HCT116 (cell line): Measurements from ENCODE around the gene RADX. TPM values are rescaled to one million over a fixed set of nuclear protein-coding genes. Genes with fewer than 3 reads are reported as not detected.

Experiments used
- ATAC-seq: fragments of 200-7000 bp; cut with Tn5 transposase; 2 replicates; pipeline ENCODE4 v1.9.1; 2020; ENCODE audit warnings: mild to moderate bottlenecking, moderate library complexity
- BruUV-seq: library from RNA; stranded (reverse); fragments of 400-500 nt; replicated peaks from 2 replicates; lab custom pipeline; 2021; lab: Mats Ljungman, UMichigan
- CTCF ChIA-PET: fragments of 300-600 bp; sonication (Branson Sonifier 250); formaldehyde crosslinking; loops from one replicate; lab custom pipeline; 2021; ENCODE audit warnings: antibody characterized with exemption; lab: Charles Lee
- POLR2A ChIA-PET: fragments of 300-600, 350-600 bp; sonication (Branson Sonifier 250); formaldehyde crosslinking; loops from one replicate; lab custom pipeline; 2021; ENCODE audit warnings: antibody characterized with exemption; lab: Charles Lee
- RAD21 ChIA-PET, 2 experiments: fragments of 300-600 bp; sonication (Branson Sonifier 250); formaldehyde crosslinking; loops; one replicate each; lab custom pipeline; 2023; ENCODE audit warnings: low total read pairs in 2 of 2; ENCODE audit not compliant: uncharacterized antibody in 2 of 2, unreplicated experiment in 2 of 2, low non-redundant PET in 1 of 2; lab: Charles Lee
- DNase-seq: peaks from one replicate; pipeline ENCODE4 v3.0.0-alpha.2; 2010; ENCODE audit warnings: low read depth, low spot score
- H2AFZ ChIP-seq: fragments of 200-600 bp; shearing (Covaris generic), sonication (generic); 2 replicates; pipeline ENCODE4 v1.6.1; 2017; ENCODE audit warnings: low read depth, mixed run types, mixed read lengths, antibody characterized with exemption, low read length; ENCODE audit not compliant: poor library complexity, severe bottlenecking
- H3K27ac ChIP-seq: 2 replicates; pipeline ENCODE4 v1.5.1; 2012; ENCODE audit warnings: low read depth, low read length
- H3K27me3 ChIP-seq: fragments of 200-600 bp; sonication (generic); 2 replicates; pipeline ENCODE4 v1.6.1; 2016; ENCODE audit warnings: mixed run types, low read length, mixed read lengths; ENCODE audit not compliant: insufficient read depth
- H3K36me3 ChIP-seq, 2 experiments: fragments of 200-500 bp in 1 of 2; fragments of 200-600 bp in 1 of 2; sonication (Bioruptor generic) in 1 of 2; sonication (generic) in 1 of 2; 2 replicates each; pipeline versions ENCODE4 v1.5.1 to v1.6.1; 2014 to 2016; ENCODE audit warnings: low read length in 2 of 2, inconsistent platforms in 1 of 2, mixed read lengths in 1 of 2, mixed run types in 1 of 2; ENCODE audit not compliant: insufficient read depth in 2 of 2, control insufficient read depth in 1 of 2
- H3K4me1 ChIP-seq, 2 experiments: fragments of 200-600 bp in 1 of 2; sonication (generic) in 1 of 2; 2 replicates each; pipeline versions ENCODE4 v1.5.1 to v1.6.1; 2012 to 2017; ENCODE audit warnings: low read length in 2 of 2, inconsistent platforms in 1 of 2, mild to moderate bottlenecking in 1 of 2, mixed read lengths in 1 of 2, mixed run types in 1 of 2, moderate library complexity in 1 of 2; ENCODE audit not compliant: insufficient read depth in 2 of 2, control insufficient read depth in 1 of 2
- H3K4me2 ChIP-seq: fragments of 200-600 bp; sonication (generic); 2 replicates; pipeline ENCODE4 v1.6.1; 2017; ENCODE audit warnings: mixed run types, low read length, mixed read lengths
- H3K4me3 ChIP-seq, 2 experiments: fragments of 200-600 bp in 1 of 2; sonication (generic) in 1 of 2; replicated peaks in 1 of 2; 2 replicates each; pipeline ENCODE4 v1.5.1; 2011 to 2016; ENCODE audit warnings: low read length in 2 of 2, control low read depth in 1 of 2, low read depth in 1 of 2, mild to moderate bottlenecking in 1 of 2, mixed read lengths in 1 of 2, mixed run types in 1 of 2
- H3K79me2 ChIP-seq: fragments of 200-600 bp; sonication (generic); 2 replicates; pipeline ENCODE4 v1.6.1; 2017; ENCODE audit warnings: mild to moderate bottlenecking, mixed run types, low read length, moderate library complexity, mixed read lengths; ENCODE audit not compliant: insufficient read depth
- H3K9ac ChIP-seq: fragments of 200-600 bp; sonication (generic); 2 replicates; pipeline ENCODE4 v1.6.1; 2016; ENCODE audit warnings: low read length, mixed read lengths
- H3K9me2 ChIP-seq: fragments of 200-600 bp; sonication (generic), shearing (Covaris generic); 2 replicates; pipeline ENCODE4 v1.6.1; 2017; ENCODE audit warnings: mixed run types, mild to moderate bottlenecking, moderate library complexity; ENCODE audit not compliant: insufficient read depth
- H3K9me3 ChIP-seq, 2 experiments: fragments of 200-500 bp in 1 of 2; fragments of 200-600 bp in 1 of 2; sonication (Bioruptor generic) in 1 of 2; sonication (generic) in 1 of 2; 2 replicates each; pipeline ENCODE4 v1.6.1; 2014 to 2017; ENCODE audit warnings: low read length in 2 of 2, mixed read lengths in 2 of 2, inconsistent platforms in 1 of 2, low read depth in 1 of 2, mild to moderate bottlenecking in 1 of 2, mixed run types in 1 of 2, moderate library complexity in 1 of 2; ENCODE audit not compliant: control insufficient read depth in 1 of 2, insufficient read depth in 1 of 2
- H4K20me1 ChIP-seq: fragments of 200-600 bp; sonication (generic), shearing (Covaris generic); 2 replicates; pipeline ENCODE4 v1.6.1; 2017; ENCODE audit warnings: mixed run types, mild to moderate bottlenecking, moderate library complexity; ENCODE audit not compliant: insufficient read depth
- CBX3 ChIP-seq: IDR thresholded peaks from 2 replicates; pipeline ENCODE4 v1.6.1; 2012; ENCODE audit warnings: low read depth
- CEBPB ChIP-seq: IDR thresholded peaks from 2 replicates; pipeline ENCODE4 v1.6.1; 2012; ENCODE audit warnings: low read depth
- ELF1 ChIP-seq: IDR thresholded peaks from 2 replicates; pipeline ENCODE4 v1.6.1; 2012; ENCODE audit warnings: low read depth, borderline replicate concordance
- EZH2 ChIP-seq: fragments of 200-600 bp; sonication (generic); IDR thresholded peaks from 2 replicates; pipeline ENCODE4 v1.6.1; 2017; ENCODE audit warnings: antibody characterized with exemption, mixed run types
- EZH2phosphoT487 ChIP-seq: fragments of 200-600 bp; IDR thresholded peaks from 2 replicates; pipeline ENCODE4 v1.6.1; 2018; ENCODE audit warnings: antibody characterized with exemption, borderline replicate concordance
- FOSL1 ChIP-seq: IDR thresholded peaks from 2 replicates; pipeline ENCODE4 v1.6.1; 2012; ENCODE audit warnings: low read depth
- POLR2A ChIP-seq: IDR thresholded peaks from 2 replicates; pipeline ENCODE4 v1.7.0; 2011; ENCODE audit warnings: borderline replicate concordance; ENCODE audit not compliant: insufficient read depth, insufficient read length; ENCODE audit errors: extremely low read depth
- POLR2AphosphoS5 ChIP-seq: IDR thresholded peaks from 2 replicates; pipeline ENCODE4 v1.6.1; 2011; ENCODE audit warnings: mild to moderate bottlenecking, low read depth, low read length, moderate library complexity
- RAD21 ChIP-seq: IDR thresholded peaks from 2 replicates; pipeline ENCODE4 v1.6.1; 2012; ENCODE audit warnings: low read depth, mild to moderate bottlenecking
- SP1 ChIP-seq: IDR thresholded peaks from 2 replicates; pipeline ENCODE4 v1.6.1; 2012; ENCODE audit warnings: low read depth
- TCF7L2 ChIP-seq: IDR thresholded peaks from 2 replicates; pipeline ENCODE4 v1.7.0; 2011; ENCODE audit warnings: borderline replicate concordance, inconsistent platforms; ENCODE audit not compliant: insufficient read depth, insufficient read length; ENCODE audit errors: extremely low read depth
- YY1 ChIP-seq: IDR thresholded peaks from 2 replicates; pipeline ENCODE4 v1.6.1; 2011; ENCODE audit warnings: low read length, low read depth, moderate library complexity, mild to moderate bottlenecking; ENCODE audit not compliant: insufficient replicate concordance; ENCODE audit errors: extremely low read depth
- ZNF274 ChIP-seq: fragments of 200-500 bp; sonication (Bioruptor generic); IDR thresholded peaks from 2 replicates; pipeline ENCODE4 v1.6.1; 2014; ENCODE audit warnings: mild to moderate bottlenecking, low read depth, low read length, inconsistent platforms
- intact Hi-C: fragments of 100-400 bp; cut with micrococcal nuclease; formaldehyde crosslinking; loops from 2 replicates; pipeline ENCODE4 v1.10.0; 2022
- total RNA-seq: library from RNA; stranded (reverse); gene quantifications from one replicate; pipeline ENCODE4 v1.2.1, GENCODE V29; 2021; ENCODE audit not compliant: unreplicated experiment
- TF ChIP-seq, protein P1 (sequence below): IDR thresholded peaks from 2 replicates; pipeline ENCODE4 v1.6.1; 2011; ENCODE audit warnings: mild to moderate bottlenecking, low read length, moderate library complexity; ENCODE audit not compliant: insufficient replicate concordance; ENCODE audit errors: extremely low read depth
- TF ChIP-seq, protein P2 (sequence below): IDR thresholded peaks from 2 replicates; pipeline ENCODE4 v1.6.1; 2012
- TF ChIP-seq, protein P3 (sequence below): IDR thresholded peaks from 2 replicates; pipeline ENCODE4 v1.6.1; 2012
- TF ChIP-seq, protein P4 (sequence below), 3 experiments: fragments of 200-600 bp in 1 of 3; sonication (generic) in 1 of 3; IDR thresholded peaks in 2 of 3; conservative IDR thresholded peaks in 1 of 3; 2 replicates each; pipeline ENCODE4 v1.5.1; 2012 to 2017; ENCODE audit warnings: low read depth in 2 of 3, low read length in 2 of 3, antibody characterized with exemption in 1 of 3, borderline replicate concordance in 1 of 3, control low read depth in 1 of 3, mild to moderate bottlenecking in 1 of 3, mixed read lengths in 1 of 3, mixed run types in 1 of 3, moderate library complexity in 1 of 3; ENCODE audit not compliant: insufficient read depth in 1 of 3
- TF ChIP-seq, protein P5 (sequence below): IDR thresholded peaks from 2 replicates; pipeline ENCODE4 v1.6.1; 2012; ENCODE audit warnings: low read depth

The RADX gene
- total RNA-seq, 1 experiment from 2014 or later: 8.0 TPM

DNA sequence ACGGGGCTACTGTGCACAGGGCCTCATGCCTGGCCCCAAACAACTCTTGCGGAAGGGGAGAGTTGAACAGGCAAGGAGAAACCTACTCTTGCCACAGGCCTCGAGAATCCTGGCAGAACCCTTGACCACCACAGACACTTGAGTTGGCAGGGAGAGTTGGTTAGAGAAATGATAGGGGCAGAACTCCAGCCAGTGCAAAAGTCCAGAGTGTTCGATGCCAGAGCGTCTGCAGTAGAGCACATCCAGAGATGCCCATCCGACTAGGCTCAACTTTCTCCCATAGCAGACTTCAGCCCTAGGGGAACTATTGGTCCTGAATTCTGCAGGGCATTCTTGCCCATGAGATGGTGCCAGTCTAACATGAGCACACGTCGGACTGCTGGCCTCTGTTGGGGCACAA, 45.4 kb upstream of the RADX start:
- no peak for ATAC-seq
- Histone ChIP-seq H3K9ac (no peak overlapping the region), H3K4me3 (no peak overlapping the region), H2AFZ (no peak overlapping the region), H3K4me2 (no peak overlapping the region), H3K27me3 (no peaks in the 10 kb centered on the region), H3K79me2 (no peaks in the 10 kb centered on the region), H3K9me2 (no peaks in the 10 kb centered on the region), H3K4me1 (no peaks in the 10 kb centered on the region), H3K27ac (no peak overlapping the region), H3K9me3 (no peaks in the 10 kb centered on the region), H3K36me3 (no peaks in the 10 kb centered on the region), H4K20me1 (no peaks in the 10 kb centered on the region)
- CTCF ChIA-PET: no interaction called here
- no TSS peak for BruUV-seq
- TF ChIP-seq POLR2A (no peak), FOSL1 (no peak), EZH2 (no peak), POLR2AphosphoS5 (no peak), CEBPB (no peak), TCF7L2 (no peak), ZNF274 (no peak), ELF1 (no peak), SP1 (no peak), YY1 (no peak), RAD21 (no peak), EZH2phosphoT487 (no peak), CBX3 (no peak)
- TF ChIP-seq, protein P1, sequence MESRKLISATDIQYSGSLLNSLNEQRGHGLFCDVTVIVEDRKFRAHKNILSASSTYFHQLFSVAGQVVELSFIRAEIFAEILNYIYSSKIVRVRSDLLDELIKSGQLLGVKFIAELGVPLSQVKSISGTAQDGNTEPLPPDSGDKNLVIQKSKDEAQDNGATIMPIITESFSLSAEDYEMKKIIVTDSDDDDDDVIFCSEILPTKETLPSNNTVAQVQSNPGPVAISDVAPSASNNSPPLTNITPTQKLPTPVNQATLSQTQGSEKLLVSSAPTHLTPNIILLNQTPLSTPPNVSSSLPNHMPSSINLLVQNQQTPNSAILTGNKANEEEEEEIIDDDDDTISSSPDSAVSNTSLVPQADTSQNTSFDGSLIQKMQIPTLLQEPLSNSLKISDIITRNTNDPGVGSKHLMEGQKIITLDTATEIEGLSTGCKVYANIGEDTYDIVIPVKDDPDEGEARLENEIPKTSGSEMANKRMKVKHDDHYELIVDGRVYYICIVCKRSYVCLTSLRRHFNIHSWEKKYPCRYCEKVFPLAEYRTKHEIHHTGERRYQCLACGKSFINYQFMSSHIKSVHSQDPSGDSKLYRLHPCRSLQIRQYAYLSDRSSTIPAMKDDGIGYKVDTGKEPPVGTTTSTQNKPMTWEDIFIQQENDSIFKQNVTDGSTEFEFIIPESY: no peak
- TF ChIP-seq, protein P2, sequence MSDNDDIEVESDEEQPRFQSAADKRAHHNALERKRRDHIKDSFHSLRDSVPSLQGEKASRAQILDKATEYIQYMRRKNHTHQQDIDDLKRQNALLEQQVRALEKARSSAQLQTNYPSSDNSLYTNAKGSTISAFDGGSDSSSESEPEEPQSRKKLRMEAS: no peak
- TF ChIP-seq, protein P3, sequence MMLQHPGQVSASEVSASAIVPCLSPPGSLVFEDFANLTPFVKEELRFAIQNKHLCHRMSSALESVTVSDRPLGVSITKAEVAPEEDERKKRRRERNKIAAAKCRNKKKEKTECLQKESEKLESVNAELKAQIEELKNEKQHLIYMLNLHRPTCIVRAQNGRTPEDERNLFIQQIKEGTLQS: no peak
- TF ChIP-seq, protein P4, sequence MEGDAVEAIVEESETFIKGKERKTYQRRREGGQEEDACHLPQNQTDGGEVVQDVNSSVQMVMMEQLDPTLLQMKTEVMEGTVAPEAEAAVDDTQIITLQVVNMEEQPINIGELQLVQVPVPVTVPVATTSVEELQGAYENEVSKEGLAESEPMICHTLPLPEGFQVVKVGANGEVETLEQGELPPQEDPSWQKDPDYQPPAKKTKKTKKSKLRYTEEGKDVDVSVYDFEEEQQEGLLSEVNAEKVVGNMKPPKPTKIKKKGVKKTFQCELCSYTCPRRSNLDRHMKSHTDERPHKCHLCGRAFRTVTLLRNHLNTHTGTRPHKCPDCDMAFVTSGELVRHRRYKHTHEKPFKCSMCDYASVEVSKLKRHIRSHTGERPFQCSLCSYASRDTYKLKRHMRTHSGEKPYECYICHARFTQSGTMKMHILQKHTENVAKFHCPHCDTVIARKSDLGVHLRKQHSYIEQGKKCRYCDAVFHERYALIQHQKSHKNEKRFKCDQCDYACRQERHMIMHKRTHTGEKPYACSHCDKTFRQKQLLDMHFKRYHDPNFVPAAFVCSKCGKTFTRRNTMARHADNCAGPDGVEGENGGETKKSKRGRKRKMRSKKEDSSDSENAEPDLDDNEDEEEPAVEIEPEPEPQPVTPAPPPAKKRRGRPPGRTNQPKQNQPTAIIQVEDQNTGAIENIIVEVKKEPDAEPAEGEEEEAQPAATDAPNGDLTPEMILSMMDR (IDR thresholded peaks at IDR 0.05 in 2 of 3, conservative IDR thresholded peaks at IDR 0.05 in 1 of 3; ENCODE audit: borderline replicate concordance in 1 of 3, insufficient read depth in 1 of 3, low read depth in 2 of 3, low read length in 2 of 3): no peak
- TF ChIP-seq, protein P5, sequence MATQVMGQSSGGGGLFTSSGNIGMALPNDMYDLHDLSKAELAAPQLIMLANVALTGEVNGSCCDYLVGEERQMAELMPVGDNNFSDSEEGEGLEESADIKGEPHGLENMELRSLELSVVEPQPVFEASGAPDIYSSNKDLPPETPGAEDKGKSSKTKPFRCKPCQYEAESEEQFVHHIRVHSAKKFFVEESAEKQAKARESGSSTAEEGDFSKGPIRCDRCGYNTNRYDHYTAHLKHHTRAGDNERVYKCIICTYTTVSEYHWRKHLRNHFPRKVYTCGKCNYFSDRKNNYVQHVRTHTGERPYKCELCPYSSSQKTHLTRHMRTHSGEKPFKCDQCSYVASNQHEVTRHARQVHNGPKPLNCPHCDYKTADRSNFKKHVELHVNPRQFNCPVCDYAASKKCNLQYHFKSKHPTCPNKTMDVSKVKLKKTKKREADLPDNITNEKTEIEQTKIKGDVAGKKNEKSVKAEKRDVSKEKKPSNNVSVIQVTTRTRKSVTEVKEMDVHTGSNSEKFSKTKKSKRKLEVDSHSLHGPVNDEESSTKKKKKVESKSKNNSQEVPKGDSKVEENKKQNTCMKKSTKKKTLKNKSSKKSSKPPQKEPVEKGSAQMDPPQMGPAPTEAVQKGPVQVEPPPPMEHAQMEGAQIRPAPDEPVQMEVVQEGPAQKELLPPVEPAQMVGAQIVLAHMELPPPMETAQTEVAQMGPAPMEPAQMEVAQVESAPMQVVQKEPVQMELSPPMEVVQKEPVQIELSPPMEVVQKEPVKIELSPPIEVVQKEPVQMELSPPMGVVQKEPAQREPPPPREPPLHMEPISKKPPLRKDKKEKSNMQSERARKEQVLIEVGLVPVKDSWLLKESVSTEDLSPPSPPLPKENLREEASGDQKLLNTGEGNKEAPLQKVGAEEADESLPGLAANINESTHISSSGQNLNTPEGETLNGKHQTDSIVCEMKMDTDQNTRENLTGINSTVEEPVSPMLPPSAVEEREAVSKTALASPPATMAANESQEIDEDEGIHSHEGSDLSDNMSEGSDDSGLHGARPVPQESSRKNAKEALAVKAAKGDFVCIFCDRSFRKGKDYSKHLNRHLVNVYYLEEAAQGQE: no peak
- POLR2A ChIA-PET: no interaction called here
- RAD21 ChIA-PET: no interaction called here
- intact Hi-C loops: no loop called here
- no peak for DNase-seq
